Erythroblast (primary cell): ENCODE data around the gene IL15.

Experiments used
- GATA1 ChIP-seq: IDR thresholded peaks from 2 replicates; pipeline ENCODE4 v1.6.1; 2011; ENCODE audit warnings: low read depth, mild to moderate bottlenecking, control low read depth, low read length, moderate library complexity
- POLR2A ChIP-seq: IDR thresholded peaks from 2 replicates; pipeline ENCODE4 v1.6.1; 2011; ENCODE audit warnings: mild to moderate bottlenecking, low read length

DNA sequence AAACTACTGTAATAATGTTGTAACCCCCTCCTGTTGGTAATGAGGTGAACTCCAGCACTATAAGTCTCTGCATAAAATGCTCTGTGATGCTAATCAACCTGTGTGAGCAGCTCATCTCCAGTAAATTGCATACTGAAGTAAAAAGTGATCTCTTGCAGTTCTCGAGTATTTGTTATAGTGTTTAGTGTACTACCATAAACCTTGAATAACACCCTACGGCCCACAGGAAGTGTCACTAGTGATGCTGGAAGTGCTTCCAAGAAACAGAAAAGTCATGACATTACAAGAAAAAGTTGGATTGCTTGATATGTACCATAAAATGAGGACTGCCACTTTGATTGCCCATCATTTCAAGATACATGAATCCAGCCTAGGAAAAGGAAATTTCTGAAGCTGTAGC, 39.0 kb downstream of the IL15 start:
- no peak for TF ChIP-seq POLR2A
- no peak for TF ChIP-seq GATA1
